ENCODE measurements around the gene PERM1. TPM values are rescaled to one million over a fixed set of nuclear protein-coding genes. Genes with fewer than 3 reads are reported as not detected.

The PERM1 gene
- total RNA-seq, 1 experiment from 2014 or later, result 0.39 TPM

GRCh38 chr1:970973-971730 lies 10.7 kb downstream of the PERM1 start:
- ChIA-PET CTCF (no interaction called here), POLR2A (no interaction called here), RAD21 (ENCODE audit: low non-redundant PET in 1 of 2, low total read pairs in 2 of 2, uncharacterized antibody in 2 of 2, unreplicated experiment in 2 of 2) (no interaction called here)
- Histone ChIP-seq H3K27me3 (ENCODE audit: insufficient read depth, low read length) (no peaks in the 10 kb centered on the region), H3K9me2 (ENCODE audit: insufficient read depth) (no peaks in the 10 kb centered on the region), H4K20me1 (ENCODE audit: insufficient read depth) (no peaks in the 10 kb centered on the region), H3K9ac (ENCODE audit: low read length) (no peak overlapping the region), H3K36me3 (ENCODE audit: control insufficient read depth in 1 of 2, insufficient read depth in 2 of 2, low read length in 2 of 2) (no peaks in the 10 kb centered on the region), H3K79me2 (ENCODE audit: insufficient read depth, low read length) (no peaks in the 10 kb centered on the region; the same call in 1 of the 2 replicates), H3K27ac (ENCODE audit: low read depth, low read length) (no peak overlapping the region), H2AFZ (ENCODE audit: low read depth, low read length, poor library complexity, severe bottlenecking) (no peak overlapping the region), H3K9me3 (ENCODE audit: control insufficient read depth in 1 of 2, insufficient read depth in 1 of 2, low read depth in 1 of 2, low read length in 2 of 2) (no peaks in the 10 kb centered on the region; a peak in 1 of 4 replicates), H3K4me3 (replicated peaks in 1 of 2; ENCODE audit: low read depth in 1 of 2, low read length in 2 of 2) (no peak overlapping the region), H3K4me2 (ENCODE audit: low read length) (no peak overlapping the region), H3K4me1 (ENCODE audit: control insufficient read depth in 1 of 2, insufficient read depth in 2 of 2, low read length in 2 of 2) (peaks cover 14 to 35% of the 10 kb centered on the region in 2 experiments)
- ATAC-seq (no peak), DNase-seq (ENCODE audit: low read depth, low spot score) (no peak)
- TF ChIP-seq ZNF274 (IDR thresholded peaks at IDR 0.05; ENCODE audit: low read depth, low read length), result no peak
- no peak for TF ChIP-seq POLR2A (IDR thresholded peaks at IDR 0.05; ENCODE audit: borderline replicate concordance, extremely low read depth, insufficient read depth, insufficient read length)
- TF ChIP-seq, protein P1, sequence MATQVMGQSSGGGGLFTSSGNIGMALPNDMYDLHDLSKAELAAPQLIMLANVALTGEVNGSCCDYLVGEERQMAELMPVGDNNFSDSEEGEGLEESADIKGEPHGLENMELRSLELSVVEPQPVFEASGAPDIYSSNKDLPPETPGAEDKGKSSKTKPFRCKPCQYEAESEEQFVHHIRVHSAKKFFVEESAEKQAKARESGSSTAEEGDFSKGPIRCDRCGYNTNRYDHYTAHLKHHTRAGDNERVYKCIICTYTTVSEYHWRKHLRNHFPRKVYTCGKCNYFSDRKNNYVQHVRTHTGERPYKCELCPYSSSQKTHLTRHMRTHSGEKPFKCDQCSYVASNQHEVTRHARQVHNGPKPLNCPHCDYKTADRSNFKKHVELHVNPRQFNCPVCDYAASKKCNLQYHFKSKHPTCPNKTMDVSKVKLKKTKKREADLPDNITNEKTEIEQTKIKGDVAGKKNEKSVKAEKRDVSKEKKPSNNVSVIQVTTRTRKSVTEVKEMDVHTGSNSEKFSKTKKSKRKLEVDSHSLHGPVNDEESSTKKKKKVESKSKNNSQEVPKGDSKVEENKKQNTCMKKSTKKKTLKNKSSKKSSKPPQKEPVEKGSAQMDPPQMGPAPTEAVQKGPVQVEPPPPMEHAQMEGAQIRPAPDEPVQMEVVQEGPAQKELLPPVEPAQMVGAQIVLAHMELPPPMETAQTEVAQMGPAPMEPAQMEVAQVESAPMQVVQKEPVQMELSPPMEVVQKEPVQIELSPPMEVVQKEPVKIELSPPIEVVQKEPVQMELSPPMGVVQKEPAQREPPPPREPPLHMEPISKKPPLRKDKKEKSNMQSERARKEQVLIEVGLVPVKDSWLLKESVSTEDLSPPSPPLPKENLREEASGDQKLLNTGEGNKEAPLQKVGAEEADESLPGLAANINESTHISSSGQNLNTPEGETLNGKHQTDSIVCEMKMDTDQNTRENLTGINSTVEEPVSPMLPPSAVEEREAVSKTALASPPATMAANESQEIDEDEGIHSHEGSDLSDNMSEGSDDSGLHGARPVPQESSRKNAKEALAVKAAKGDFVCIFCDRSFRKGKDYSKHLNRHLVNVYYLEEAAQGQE (IDR thresholded peaks at IDR 0.05; ENCODE audit: low read depth), result no peak
- no peak for TF ChIP-seq CEBPB (IDR thresholded peaks at IDR 0.05; ENCODE audit: low read depth)
- no peak for TF ChIP-seq CTCF (IDR thresholded peaks at IDR 0.05 in 2 of 3, conservative IDR thresholded peaks at IDR 0.05 in 1 of 3; ENCODE audit: borderline replicate concordance in 1 of 3, insufficient read depth in 1 of 3, low read depth in 2 of 3, low read length in 2 of 3)
- no peak for TF ChIP-seq MAX (IDR thresholded peaks at IDR 0.05)
- no peak for TF ChIP-seq FOSL1 (IDR thresholded peaks at IDR 0.05; ENCODE audit: low read depth)
- TF ChIP-seq POLR2AphosphoS5 (IDR thresholded peaks at IDR 0.05; ENCODE audit: low read depth, low read length), result no peak
- no peak for TF ChIP-seq SRF (IDR thresholded peaks at IDR 0.05; ENCODE audit: low read depth)
- no peak for TF ChIP-seq EZH2phosphoT487 (IDR thresholded peaks at IDR 0.05; ENCODE audit: borderline replicate concordance)
- intact Hi-C loops (cut with micrococcal nuclease), result no loop called here
- BruUV-seq (replicated peaks), result no TSS peak

Measured in HCT116 (cell line).